Muscle of back (tissue), 11 donors: Measurements from ENCODE around the gene RFK. TPM values are rescaled to one million over a fixed set of nuclear protein-coding genes. Genes with fewer than 3 reads are reported as not detected.

Experiments used
- DNase-seq, 3 donors: peaks; one replicate each; pipeline versions ENCODE4 v3.0.0 to v3.0.0-alpha.2; 2013
- polyA plus RNA-seq, 10 donors: library from polyadenylated mRNA; unstranded; fragments of 120-200 nt; gene quantifications; one replicate each; pipeline ENCODE4 v1.2.1, GENCODE V29; 2013; ENCODE audit not compliant: insufficient read length in 10 of 10

Gene RFK
- polyA plus RNA-seq, 10 donors: 11.7 to 20.9 (median 17.0) TPM

DNA sequence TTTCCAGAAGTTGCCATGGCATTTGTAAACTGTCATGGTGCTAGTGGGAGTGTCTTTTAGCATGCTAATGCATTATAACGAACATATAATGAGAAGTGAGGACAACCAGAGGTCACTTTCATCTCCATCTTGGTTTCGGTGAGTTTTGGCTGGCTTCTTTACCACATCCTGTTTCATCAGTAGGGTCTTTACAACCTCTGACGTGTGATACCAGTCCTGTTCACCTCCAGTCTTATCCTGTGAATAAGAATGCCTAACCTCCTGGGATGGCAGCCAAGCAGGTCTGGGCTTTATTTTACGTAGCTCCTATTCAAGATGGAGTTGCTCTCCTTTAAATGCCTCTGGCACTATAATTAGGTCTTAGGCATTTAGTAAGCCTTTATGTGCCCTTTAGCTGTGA lies 20.4 kb upstream of the RFK start:
- DNase-seq: no peak

DNA sequence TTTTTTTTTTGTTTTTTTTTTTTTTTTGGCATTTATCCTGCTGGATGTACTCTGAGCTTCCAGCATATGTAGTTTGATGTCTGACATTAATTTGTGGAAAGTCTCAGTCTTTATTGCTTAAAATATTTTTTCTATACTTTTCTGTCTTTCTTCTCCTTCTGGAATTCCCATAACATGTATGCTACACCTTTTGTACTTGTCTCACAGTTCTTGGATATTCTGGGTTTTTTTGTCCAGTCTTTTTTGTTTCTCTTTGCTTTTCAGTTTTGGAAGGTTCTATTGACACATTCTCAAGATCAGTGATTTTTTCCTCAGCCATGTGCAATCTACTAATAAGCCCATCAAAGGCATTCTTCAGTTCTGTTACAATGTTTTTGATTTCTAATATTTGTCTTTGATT lies 19.4 kb upstream of the RFK start:
- DNase-seq: no peak

DNA sequence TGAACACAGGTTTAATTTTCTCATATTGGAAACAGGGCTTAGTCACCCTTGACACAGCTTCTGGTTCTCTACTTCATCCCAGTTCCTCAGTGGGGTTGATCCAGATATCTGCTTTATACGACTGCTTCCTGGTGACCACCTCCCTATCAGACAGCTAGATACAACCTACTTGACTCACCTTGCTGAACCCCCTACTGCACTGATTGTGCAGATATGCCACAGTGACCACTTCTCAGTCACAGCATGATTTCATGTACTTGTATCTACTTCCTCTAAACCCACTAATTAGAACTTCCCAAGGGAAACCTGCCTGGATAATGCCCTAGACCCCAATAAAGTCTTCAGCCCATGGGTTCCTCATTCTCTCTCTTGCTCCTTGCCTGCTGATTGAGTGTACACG lies 18.4 kb upstream of the RFK start:
- no peak for DNase-seq

DNA sequence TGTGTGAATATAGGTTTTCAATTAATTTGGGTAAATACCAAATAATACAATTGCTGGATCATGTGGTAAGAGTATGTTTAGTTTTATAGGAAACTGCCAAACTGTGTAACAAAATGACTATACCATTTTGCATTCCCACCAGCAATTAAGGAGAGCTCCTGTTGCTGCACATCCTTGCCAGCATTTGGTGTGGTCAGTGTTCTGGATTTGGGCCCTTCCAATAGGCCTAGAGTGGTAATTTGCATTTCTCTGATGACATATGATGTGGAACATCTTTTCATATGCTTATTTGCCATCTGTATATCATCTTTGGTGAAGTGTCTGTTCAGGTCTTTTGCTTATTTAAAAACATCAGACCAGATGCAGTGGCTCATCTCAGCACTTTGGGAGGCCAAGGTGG lies 11.6 kb upstream of the RFK start:
- DNase-seq: no peak

DNA sequence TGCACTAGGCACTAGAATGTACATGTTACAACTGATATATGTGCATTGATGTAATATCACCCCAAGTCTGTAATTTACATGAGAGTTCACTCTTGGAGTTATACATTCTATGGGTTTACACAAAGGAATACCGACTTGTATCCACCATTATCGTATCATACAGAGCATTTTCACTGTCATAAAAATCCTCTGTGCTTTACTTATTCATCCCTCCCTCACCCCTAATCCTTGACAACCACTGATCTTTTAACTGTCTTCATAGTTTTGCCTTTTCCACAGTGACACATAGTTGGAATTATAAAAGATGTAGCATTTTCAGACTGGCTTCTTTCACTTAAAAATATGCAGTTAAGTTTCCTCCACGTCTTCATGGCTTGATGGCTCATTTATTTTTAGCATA lies 11.1 kb upstream of the RFK start:
- DNase-seq: no peak

DNA sequence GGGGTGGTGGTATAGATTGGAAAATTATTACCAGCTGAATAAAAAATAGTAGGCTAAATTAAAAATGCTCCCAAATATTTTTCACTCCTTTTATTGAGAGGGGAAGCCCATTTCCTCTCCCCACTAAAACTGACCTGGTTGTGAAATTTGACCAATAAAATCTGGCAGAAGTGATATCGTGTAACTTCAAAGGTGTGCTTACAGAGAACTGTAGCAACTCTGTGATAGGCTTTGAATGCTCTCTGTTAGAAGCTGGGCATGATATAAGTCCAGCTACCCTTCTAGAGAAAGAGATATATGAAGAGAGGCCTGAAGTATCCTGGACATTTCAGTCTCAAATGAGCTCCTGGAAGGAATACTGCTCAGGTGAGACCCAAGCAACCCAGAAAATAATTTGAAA lies 10.2 kb upstream of the RFK start:
- no peak for DNase-seq

DNA sequence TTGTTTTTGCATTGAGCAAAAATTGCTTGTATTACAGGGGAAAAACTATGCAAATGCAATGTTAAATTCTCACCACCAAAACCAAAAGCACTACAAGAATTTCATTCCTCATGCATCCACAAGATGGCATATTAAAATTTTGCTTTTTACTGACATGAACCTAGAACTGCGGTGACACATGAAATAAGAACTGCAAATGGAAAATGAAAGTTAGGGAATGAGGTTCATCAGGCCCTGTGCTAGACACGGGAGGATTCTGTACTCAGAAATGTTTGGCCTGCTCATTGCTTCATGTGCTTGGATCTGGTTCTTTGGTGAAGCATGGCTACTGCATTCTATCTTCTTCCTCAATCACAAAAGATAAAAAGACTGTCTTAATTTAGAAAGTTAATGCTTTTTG lies 9.1 kb upstream of the RFK start:
- DNase-seq: peak; percentile 37 to 66 (median 66)

DNA sequence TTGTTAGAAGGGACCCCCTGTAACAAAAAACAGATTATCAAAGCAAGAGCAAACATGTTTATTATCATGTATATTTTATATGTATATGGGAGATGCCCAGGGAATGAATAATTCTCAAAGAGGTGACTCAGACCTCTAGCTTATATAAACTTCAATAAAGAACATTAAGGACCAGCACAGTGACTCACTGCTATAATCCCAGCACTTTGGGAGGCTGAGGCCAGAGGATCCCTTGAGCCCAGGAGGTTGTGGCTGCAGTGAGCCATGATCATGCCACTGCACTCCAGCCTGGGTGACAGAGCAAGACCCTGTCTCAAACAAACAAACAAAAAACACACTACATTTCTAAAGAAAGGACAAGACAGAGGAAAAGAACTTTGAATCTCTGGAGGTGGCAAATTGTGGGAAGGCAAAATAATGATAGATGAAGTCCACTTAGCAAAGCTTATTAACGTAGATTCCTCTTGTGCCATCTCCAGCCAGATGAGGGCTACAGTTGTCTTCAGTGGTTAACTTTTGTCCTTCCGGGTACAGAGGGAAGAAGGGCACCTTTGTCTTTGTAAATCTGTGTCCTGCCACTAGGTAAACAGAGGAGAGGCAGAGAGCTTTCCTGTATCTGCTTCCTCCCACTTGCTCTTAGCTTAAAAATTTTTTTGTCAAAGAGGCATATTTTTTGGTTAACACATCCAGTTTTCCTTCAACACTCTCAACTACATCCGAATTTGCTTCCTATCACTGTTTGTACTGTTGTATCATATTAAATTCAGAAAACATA lies 7.5 kb upstream of the RFK start:
- no peak for DNase-seq

DNA sequence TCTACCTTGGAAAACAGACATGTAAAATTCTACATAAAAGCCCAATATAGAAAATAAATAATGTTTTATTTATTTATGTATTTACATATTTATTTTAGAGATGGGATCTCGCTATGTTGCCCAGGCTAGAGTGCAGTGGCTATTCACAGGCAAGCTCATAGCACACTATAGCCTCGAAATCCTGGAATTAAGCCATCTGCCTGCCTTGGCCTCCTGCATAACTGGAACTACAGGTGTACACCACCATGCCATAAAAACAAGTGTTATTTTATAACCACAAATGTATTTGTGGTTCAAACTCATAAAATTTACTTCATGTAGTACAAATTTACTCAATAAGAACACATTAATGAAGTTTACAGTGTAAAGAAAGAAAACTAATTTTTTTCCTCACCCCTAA lies 7.0 kb upstream of the RFK start:
- no peak for DNase-seq

DNA sequence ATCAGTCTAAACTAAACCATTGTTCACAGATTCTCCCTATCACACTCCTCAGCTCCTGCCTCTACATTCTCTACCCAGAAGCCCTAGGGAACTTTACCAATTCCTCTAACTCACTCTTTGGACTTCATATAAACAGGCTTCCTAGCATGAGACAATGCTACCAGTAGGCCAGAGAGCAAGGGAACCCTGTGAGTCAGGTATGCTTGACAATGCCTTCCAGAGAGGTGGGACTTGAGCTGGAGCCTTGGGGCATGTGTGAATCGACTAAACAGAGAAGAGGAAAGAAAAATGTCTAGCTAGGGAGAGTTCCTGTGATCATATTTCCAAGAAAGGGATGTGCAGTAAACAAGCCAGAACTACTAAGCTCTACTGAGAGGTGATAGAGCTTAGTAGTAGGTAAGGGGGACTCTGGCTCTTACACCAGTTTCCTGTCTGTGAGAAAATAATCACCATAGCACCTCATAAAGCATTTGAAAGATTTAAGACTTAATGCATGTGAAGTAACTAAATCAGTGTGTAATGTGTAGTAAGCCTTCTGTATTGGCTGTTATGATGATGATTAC lies 6.4 kb upstream of the RFK start:
- DNase-seq: no peak

DNA sequence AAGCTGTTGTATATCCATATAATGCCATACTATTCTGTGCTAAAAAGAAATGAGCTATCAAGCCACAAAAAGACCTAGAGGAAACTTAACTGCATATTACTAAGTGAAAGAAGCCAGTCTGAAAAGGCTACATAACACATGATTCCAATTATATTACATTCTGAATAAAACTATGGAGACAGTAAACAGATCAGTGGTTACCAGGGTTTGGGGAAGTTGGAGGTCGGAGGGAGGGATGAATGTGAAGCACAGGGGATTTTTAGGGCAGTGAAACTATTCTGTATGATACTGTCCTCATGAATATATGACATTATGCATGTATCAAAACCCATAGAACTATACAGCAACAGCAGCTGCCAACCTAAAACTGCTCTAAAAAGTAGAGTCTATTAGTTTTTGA lies 5.6 kb upstream of the RFK start:
- peak in 1 of 3 donors; percentile 15 for DNase-seq

DNA sequence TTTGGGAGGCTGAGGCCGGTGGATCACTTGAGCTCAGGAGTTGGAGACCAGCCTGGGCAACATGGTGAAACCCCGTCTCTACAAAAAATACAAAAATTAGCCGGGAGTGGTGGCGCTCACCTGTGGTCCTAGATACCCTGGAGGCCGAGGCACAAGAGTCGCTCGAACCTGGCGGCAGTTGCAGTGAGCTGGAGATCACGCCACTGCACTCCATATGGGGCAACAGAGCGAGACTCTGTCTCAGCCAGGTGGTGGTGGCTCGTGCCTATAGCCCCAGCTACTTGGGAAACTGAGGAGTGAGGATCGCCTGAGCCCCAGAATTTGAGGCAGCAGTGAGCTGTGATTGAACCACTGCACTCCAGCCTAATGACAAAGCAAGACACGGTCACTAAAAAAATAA lies 2.4 kb upstream of the RFK start:
- DNase-seq: no peak

DNA sequence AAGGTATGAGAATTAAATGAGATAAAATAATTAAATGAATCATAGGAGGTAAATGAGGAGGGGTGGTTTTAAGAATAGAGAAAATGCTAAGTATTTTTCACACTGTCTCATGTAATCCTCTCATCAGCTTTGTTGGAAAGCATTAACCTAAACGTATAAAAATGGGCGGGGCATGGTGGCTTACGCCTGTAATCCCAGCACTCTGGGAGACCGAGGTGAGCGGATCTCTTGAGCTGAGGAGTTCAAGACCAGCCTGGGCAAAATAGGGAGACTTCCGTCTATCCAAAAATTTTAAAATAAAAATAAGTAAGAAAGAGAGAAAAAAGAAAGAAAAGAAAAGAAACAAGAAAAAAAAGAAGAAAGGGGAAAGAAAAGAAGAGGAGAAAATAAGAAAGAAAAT lies 1.9 kb upstream of the RFK start:
- no peak for DNase-seq

DNA sequence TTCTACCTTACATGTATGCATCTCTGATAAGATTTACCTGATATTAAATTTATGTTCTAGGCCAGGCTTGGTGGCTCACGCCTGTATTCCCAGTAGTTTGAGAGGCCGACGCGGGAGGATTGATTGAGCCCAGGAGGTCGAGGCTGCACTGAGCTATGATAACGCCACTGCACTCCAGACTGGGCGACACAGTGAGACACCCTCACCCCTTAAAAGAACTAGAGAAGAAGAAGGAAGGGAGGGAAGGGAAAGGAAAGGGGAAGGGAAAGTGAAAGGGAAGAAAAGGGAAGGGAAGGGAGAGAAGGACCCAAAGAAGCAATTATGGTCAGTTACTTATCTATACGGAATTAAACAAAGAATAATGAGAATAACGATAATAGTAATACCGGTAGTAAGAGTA lies 1.2 kb upstream of the RFK start:
- DNase-seq: peak in 1 of 3 donors; percentile 15

DNA sequence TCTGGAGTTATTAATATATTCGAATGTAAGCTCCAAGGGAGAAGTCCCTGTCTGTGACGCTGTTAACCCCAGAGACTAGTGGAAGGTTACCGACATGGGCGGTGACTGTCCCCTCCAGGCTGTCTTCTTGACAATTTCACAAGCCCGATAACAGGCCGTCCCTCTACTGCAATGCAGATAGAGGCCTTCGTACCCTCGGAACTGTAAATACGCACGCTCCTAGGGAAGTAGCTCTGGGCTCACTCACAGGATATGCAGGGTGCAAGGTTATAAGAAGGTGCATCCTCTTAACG lies 680 bp upstream of the RFK start:
- DNase-seq: no peak

DNA sequence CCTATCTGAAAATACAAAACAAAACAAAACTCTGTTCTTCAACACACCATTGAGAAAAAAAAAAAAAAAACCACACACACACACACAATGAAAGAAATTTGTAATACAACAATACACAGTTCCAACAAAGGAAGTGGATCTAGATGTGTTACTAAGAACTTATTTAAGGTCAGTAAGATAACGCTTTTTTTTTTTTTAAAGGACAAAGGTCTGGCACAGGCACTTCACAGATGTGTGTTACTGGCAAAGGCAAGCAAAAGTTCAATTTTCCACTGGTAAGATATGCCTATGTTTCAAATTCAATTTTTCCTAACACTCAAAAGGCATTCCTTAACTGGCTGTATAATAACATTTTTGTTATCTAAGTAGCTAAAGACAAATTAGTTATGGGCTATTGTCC lies 3.6 kb downstream of the RFK start:
- DNase-seq: no peak

DNA sequence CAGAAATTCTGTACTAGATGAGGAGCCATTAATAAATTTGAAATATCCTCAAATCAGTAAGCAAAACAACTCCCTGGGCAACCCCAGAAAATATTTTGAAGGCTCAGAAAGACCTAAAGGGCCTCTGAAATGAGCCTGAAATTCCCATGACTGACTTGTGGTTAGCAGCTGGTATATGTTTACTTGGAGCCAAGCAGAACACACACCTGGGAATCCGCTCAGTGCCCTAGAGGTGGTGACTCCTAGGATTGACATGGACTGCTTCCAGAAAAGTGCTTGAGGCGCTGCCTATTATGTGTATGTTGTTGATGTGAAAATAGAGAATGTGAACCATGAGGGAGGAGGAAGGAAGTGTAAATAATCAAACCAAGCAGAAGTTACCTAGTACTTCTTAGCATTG lies 14.7 kb downstream of the RFK start:
- DNase-seq: no peak

DNA sequence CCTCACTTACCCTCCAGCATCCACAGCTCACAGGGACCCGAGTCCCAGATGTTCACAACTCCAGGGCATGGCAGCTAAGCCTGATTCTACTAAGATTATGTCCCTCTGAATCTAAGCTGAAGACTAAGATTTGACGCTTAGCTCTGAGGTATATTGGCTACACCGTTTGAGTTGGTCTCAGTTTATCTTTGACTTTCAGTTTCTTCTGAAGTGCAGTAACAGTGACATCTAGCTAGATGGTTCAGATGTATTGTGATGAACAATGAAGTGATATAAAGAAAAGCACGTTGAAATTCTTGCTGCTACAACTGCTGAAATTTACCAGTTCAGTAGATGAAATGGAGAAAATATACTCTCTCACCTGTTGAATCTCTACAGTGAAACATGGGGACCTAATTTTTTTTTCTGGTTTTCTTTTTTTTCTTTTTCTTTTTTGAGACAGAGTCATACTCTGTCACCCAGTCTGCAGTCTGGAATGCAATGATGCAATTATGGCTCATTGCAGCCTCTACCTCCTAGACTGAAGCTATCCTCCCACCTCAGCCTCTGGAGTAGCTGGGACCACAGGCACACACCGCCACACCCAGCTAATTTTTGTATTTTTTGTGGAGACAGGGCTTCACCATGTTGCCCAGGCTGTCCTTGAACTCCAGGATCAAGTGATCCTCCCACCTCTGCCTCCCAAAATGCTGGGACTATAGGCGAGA lies 15.7 kb downstream of the RFK start:
- no peak for DNase-seq

DNA sequence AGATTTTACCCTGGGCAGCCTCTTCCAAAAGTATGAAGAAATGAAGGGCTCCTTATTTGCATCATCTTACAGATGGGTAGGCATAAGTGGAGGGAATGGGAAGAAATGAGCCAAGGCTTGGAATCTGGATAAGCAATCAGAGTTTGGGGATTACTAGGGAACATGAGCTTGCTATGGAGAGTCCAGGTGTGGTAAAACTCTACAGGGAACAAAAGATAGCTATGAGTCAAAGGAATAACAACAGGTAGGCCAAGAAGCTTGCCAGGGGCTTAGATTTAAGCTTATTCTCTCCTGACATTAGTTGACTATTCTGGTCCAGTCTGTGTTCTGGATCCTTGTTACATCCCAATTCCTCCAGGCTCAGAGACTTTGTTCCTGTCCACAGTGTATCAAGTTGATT lies 16.4 kb downstream of the RFK start:
- DNase-seq: no peak

DNA sequence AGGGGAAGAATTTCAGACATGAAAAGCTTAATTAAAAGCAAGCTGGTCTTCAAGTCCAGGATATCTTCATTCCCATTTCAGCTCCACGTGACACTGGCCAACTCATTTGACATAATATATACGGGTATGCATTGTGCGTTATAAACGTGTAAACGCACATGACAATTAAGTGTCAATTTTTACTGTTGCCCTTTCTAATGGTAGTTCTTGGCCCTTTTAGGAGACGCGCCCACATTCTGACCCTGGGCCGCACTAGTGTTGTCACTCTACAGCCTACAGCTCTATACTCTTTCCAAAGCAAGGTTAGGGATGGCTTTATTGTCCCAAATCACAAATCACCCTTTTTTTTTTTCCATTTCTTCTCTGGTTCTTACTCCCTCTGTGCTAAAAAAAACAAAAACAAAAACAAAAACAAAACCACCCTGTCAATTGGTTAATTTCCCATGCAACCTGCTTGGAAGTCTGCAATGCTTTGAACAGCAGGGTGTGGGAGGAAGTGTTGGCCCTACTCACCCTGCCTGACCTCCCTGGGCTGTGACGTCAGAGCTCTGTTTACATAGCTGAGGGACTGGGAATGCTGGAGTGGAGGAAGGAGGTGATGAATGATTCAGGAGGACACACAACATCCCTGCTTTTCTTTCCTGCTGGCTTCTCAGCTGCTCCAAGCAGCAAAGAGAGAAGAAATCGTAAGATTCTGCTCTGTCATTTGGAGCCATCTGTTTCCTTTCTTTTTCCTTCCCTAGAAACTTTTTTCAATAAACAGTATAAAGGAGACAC lies 19.3 kb downstream of the RFK start:
- peak; percentile 50 to 64 (median 54) for DNase-seq

DNA sequence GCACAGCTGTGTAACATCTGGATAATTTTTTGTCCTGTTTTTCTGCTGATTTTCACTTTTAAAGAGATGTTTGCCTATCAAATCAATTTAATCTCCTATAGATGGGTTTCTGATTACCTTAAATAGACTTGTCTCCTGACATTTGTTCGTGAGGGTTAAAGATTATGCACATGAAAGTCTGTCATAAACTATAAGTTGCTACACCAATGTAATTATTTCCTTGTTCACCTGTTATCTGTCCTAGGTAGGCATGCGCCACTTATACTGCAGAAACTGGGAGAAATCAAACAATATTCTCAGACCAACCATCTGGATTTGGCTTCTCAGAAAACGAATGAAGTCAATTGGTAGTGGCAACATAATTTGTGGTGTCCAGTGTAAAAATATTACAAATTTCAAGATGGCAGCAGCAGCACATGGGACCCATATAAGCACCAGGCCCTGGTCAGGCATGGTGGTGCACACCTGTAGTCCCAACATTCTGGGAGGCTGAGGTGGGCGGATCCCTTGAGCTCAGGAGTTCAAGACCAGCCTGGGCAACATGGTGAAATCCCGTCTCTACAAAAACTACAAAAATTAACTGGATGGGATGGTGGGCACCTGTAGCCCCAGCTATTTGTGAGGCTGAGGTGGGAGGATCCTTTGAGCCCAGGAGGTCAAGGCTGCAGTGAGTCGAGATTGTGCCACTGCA lies 20.3 kb downstream of the RFK start:
- DNase-seq: no peak

DNA sequence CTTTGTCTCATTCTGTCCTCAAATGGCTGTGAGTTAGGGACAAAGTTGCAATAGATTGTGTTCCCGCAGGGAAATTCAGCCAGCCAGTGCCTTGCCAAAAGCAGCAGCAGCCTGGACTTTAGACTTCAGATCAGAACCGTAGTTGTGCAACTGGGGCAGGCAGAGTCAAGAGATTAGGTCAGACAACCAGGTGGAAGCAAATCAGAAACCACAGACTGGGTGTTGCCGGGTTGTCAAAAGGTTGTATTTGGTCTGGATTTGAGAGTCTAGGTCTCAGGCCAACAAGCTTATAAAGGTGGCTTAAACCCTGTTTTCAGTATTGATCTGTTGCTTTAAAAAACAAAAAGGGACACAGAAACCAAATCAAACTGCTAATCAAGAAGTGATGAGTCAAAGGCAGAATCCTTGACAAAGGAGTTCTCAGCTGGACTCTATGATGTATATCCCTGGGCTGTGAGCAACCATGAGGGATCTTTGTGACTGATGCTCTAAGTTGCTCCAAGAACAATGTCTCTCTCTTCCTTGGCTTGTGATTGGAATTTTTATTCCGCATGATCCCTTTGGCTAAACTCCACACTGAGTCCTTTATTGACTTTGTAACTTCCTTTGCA lies 20.9 kb downstream of the RFK start:
- peak; percentile 75 to 91 (median 79) for DNase-seq
